Gastroesophageal sphincter (tissue), 4 donors: Measurements from ENCODE around the gene BAHCC1. TPM values are rescaled to one million over a fixed set of nuclear protein-coding genes. Genes with fewer than 3 reads are reported as not detected.

Experiments used
- ATAC-seq: fragments of 150-250 bp; one replicate; pipeline ENCODE4 v1.9.1; 2016; ENCODE audit warnings: mild to moderate bottlenecking, moderate library complexity
- H3K27ac ChIP-seq, 4 donors: fragments of 200-600 bp; sonication (generic) in 3 of 4; 1 replicate in 3 of 4; 2 replicates in 1 of 4; pipeline ENCODE4 v1.5.1; 2016 to 2019
- H3K27me3 ChIP-seq: fragments of 200-600 bp; sonication (generic); one replicate; pipeline ENCODE4 v1.5.1; 2019
- H3K36me3 ChIP-seq, 2 donors: fragments of 200-600 bp; sonication (generic); one replicate each; pipeline ENCODE4 v1.5.1; 2019; ENCODE audit warnings: control low read depth in 1 of 2
- H3K4me1 ChIP-seq, 3 donors: fragments of 200-600 bp; sonication (generic); 1 replicate in 2 of 3; 2 replicates in 1 of 3; pipeline ENCODE4 v1.5.1; 2016 to 2019; ENCODE audit warnings: control low read depth in 2 of 3
- H3K4me3 ChIP-seq, 2 donors: fragments of 200-600 bp; sonication (generic); one replicate each; pipeline ENCODE4 v1.5.1; 2019; ENCODE audit warnings: mild to moderate bottlenecking in 1 of 2, moderate library complexity in 1 of 2
- H3K9me3 ChIP-seq, 3 donors: fragments of 200-600 bp; sonication (generic); one replicate each; pipeline ENCODE4 v1.5.1; 2017 to 2019; ENCODE audit warnings: control low read depth in 2 of 3
- CTCF ChIP-seq, 4 experiments: fragments of 200-600 bp in 2 of 4; fragments of 450-650 bp in 2 of 4; sonication (generic) in 1 of 4; IDR thresholded peaks; one replicate each; pipeline ENCODE4 v1.5.1; 2017 to 2019; ENCODE audit warnings: antibody characterized with exemption in 4 of 4, mild to moderate bottlenecking in 2 of 4, moderate library complexity in 2 of 4
- EP300 ChIP-seq: sonication (generic); formaldehyde crosslinking; IDR thresholded peaks from one replicate; pipeline ENCODE4 v1.6.1; 2017; ENCODE audit warnings: antibody characterized with exemption, mild to moderate bottlenecking
- POLR2A ChIP-seq, 2 donors: fragments of 450-650 bp; IDR thresholded peaks; one replicate each; pipeline ENCODE4 v1.6.1; 2017; ENCODE audit warnings: antibody characterized with exemption in 2 of 2, mild to moderate bottlenecking in 2 of 2, moderate library complexity in 1 of 2
- POLR2AphosphoS5 ChIP-seq: sonication (generic); formaldehyde crosslinking; IDR thresholded peaks from one replicate; pipeline ENCODE4 v1.6.1; 2017; ENCODE audit warnings: antibody characterized with exemption
- WGBS, 2 donors: methylation state at CpG; one replicate each; pipeline ENCODE4 v1.1.5; 2018; ENCODE audit warnings: low coverage in 1 of 2; 5-methylcytosine and 5-hydroxymethylcytosine counted together
- total RNA-seq, 4 donors: library from RNA; depleted of rRNA; stranded (reverse); fragments of >200 nt; gene quantifications; one replicate each; pipeline ENCODE4 v1.1.0, GENCODE V29; 2016

BAHCC1 gene
- total RNA-seq, 4 donors from 2014 or later = 17.5 to 34.3 (median 19.5) TPM

GRCh38 chr17:81390029-81390872 is 5.0 kb upstream of the BAHCC1 start:
- Histone ChIP-seq H3K4me1 (peaks cover 2 to 85% (median 51%) of the 10 kb centered on the region in 3 donors), H3K9me3 (no peaks in the 10 kb centered on the region), H3K36me3 (no peaks in the 10 kb centered on the region), H3K27me3 (no peaks in the 10 kb centered on the region), H3K4me3 (no peak overlapping the region), H3K27ac (peak overlapping the region in 3 of 4 donors; percentile 97 to 100 (median 99))
- no peak for ATAC-seq
- WGBS, 2 donors = 70 to 80% methylated on average over 1 to 2 of the region's 17 CpGs
- TF ChIP-seq POLR2A (IDR thresholded peaks at IDR 0.05) (no peak), CTCF (IDR thresholded peaks at IDR 0.05) (no peak), EP300 (no peak), POLR2AphosphoS5 (no peak)

GRCh38 chr17:81390873-81391255 is 4.4 kb upstream of the BAHCC1 start:
- no peaks in the 10 kb centered on the region for H3K27me3 ChIP-seq
- H3K4me3 ChIP-seq = no peak overlapping the region
- peaks cover 2 to 79% (median 47%) of the 10 kb centered on the region in 3 donors for H3K4me1 ChIP-seq
- H3K27ac ChIP-seq = peak overlapping the region in 3 of 4 donors; percentile 97 to 100 (median 99)
- ATAC-seq = no peak
- WGBS, 2 donors = 82 to 88% methylated on average over 9 to 10 of the region's 13 CpGs
- no peaks in the 10 kb centered on the region for H3K36me3 ChIP-seq
- no peak for TF ChIP-seq POLR2A (IDR thresholded peaks at IDR 0.05)
- no peak for TF ChIP-seq EP300
- TF ChIP-seq POLR2AphosphoS5 = no peak
- no peak for TF ChIP-seq CTCF (IDR thresholded peaks at IDR 0.05)
- no peaks in the 10 kb centered on the region for H3K9me3 ChIP-seq

GRCh38 chr17:81391293-81391935 is 3.8 kb upstream of the BAHCC1 start:
- no peak for ATAC-seq
- H3K27ac ChIP-seq = peak overlapping the region; percentile 95 to 100 (median 98)
- H3K4me1 ChIP-seq = peaks cover 2 to 74% (median 41%) of the 10 kb centered on the region in 3 donors
- H3K27me3 ChIP-seq = no peaks in the 10 kb centered on the region
- 58 to 59% methylated on average over 4 to 7 of the region's 10 CpGs for WGBS, 2 donors
- H3K9me3 ChIP-seq = no peaks in the 10 kb centered on the region
- no peak for TF ChIP-seq CTCF (IDR thresholded peaks at IDR 0.05)
- no peak for TF ChIP-seq POLR2A (IDR thresholded peaks at IDR 0.05)
- TF ChIP-seq EP300 = no peak
- no peak for TF ChIP-seq POLR2AphosphoS5
- H3K36me3 ChIP-seq = no peaks in the 10 kb centered on the region
- H3K4me3 ChIP-seq = peak overlapping the region in 1 of 2 donors; percentile 70

GRCh38 chr17:81391936-81392908 is 3.0 kb upstream of the BAHCC1 start:
- peak; percentile 20 for ATAC-seq
- Histone ChIP-seq H3K4me1 (peaks cover 2 to 69% (median 39%) of the 10 kb centered on the region in 3 donors), H3K27me3 (no peaks in the 10 kb centered on the region), H3K36me3 (no peaks in the 10 kb centered on the region), H3K9me3 (no peaks in the 10 kb centered on the region), H3K4me3 (peak overlapping the region; percentile 70 to 87), H3K27ac (peak overlapping the region; percentile 95 to 100 (median 98))
- TF ChIP-seq POLR2AphosphoS5 (peak; percentile 96), POLR2A (IDR thresholded peaks at IDR 0.05) (peak; percentile 59 to 70), CTCF (IDR thresholded peaks at IDR 0.05) (peak in 1 of 4 experiments; percentile 7), EP300 (no peak)
- 4 to 5% methylated on average over 9 to 25 of the region's 34 CpGs for WGBS, 2 donors
